RPMI8226 (cell line): ENCODE measurements around the gene CYFIP2.

Experiments
- DNase-seq: peaks from one replicate; pipeline ENCODE4 v3.0.0-alpha.2; 2015

Gene CYFIP2

GRCh38 chr5:157328277-157328912 lies 62.5 kb downstream of the CYFIP2 start:
- peak; percentile 67 for DNase-seq

GRCh38 chr5:157331807-157332206 lies 65.9 kb downstream of the CYFIP2 start:
- no peak for DNase-seq

GRCh38 chr5:157335534-157336422 lies 69.9 kb downstream of the CYFIP2 start:
- no peak for DNase-seq

GRCh38 chr5:157336423-157336744 lies 70.5 kb downstream of the CYFIP2 start:
- DNase-seq, result no peak

- DNase-seq, result no peak
These were observed 73.5 kb downstream of the CYFIP2 start for GRCh38 chr5:157339409-157339808.

- DNase-seq, result peak; percentile 36
These were observed 77.0 kb downstream of the CYFIP2 start for GRCh38 chr5:157342822-157343402.

- DNase-seq, result no peak
These were observed 78.2 kb downstream of the CYFIP2 start for GRCh38 chr5:157343842-157344790.

- DNase-seq, result no peak
These were observed 79.1 kb downstream of the CYFIP2 start for GRCh38 chr5:157345067-157345466.

GRCh38 chr5:157345485-157345884 lies 79.6 kb downstream of the CYFIP2 start:
- DNase-seq, result no peak

GRCh38 chr5:157347301-157348048 lies 81.6 kb downstream of the CYFIP2 start:
- DNase-seq, result no peak

- no peak for DNase-seq
These were observed 82.1 kb downstream of the CYFIP2 start for GRCh38 chr5:157348049-157348400.

GRCh38 chr5:157350939-157351801 lies 85.2 kb downstream of the CYFIP2 start:
- no peak for DNase-seq

- DNase-seq, result no peak
These were observed 85.8 kb downstream of the CYFIP2 start for GRCh38 chr5:157351802-157352092.

- no peak for DNase-seq
These were observed 86.9 kb downstream of the CYFIP2 start for GRCh38 chr5:157352756-157353340.

- no peak for DNase-seq
These were observed 88.9 kb downstream of the CYFIP2 start for GRCh38 chr5:157354800-157355199.

- DNase-seq, result no peak
These were observed 90.7 kb downstream of the CYFIP2 start for GRCh38 chr5:157356576-157356975.

- no peak for DNase-seq
These were observed 91.9 kb downstream of the CYFIP2 start for GRCh38 chr5:157357823-157358222.

GRCh38 chr5:157358871-157359270 lies 92.9 kb downstream of the CYFIP2 start:
- no peak for DNase-seq

- DNase-seq, result no peak
These were observed 93.6 kb downstream of the CYFIP2 start for GRCh38 chr5:157359356-157360055.

- DNase-seq, result no peak
These were observed 96.1 kb downstream of the CYFIP2 start for GRCh38 chr5:157362012-157362411.
